Kasumi-1 (cell line): ENCODE measurements around the gene ASAP3.

Experiments
- DNase-seq, 2 experiments: peaks; one replicate each; lab custom pipeline; 2025; lab: John Stamatoyannopoulos, UW

Gene ASAP3

DNA sequence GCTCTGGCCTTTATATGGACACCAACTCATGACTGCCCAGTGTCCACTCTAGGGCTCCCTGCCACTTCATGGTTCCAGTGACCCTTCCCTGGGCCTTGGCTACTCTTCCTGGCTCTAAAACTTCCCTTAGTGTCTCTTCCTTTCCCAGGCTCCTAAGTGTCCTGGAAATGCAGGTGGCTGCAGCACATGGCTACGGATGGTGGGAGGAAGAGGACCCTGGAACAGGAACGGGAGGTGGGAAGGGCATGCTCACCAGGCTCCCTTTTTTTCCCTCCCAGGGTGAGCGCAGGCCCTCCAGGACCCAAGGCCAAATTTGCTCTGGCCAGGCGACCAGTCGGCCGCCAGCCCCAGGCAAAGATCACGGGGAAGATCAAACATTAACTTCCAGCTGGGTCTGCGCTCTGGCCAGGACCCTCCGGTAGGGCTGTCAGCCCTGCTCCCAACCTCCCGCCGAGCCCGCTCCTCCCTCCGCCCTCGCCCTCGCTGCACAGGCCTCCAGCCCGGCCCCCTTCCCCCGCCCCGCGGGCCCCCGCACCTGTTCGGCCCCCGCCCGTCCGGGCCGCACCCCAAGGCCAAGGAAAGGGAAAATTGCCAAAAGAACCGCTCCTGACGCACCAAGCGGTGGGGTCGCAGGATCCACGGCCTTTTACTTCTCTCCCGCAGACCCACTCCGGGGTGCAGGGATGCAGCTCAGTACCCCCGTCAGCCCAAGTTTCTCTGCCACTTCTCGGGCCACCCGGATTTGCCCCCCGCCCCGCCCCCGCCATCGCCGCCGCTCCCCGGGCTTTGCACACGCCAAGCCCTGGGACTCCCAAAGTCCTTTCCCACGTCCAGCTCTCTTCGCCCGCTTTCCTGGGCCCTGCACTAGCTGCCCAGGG lies 60.3 kb downstream of the ASAP3 start:
- no peak for DNase-seq

DNA sequence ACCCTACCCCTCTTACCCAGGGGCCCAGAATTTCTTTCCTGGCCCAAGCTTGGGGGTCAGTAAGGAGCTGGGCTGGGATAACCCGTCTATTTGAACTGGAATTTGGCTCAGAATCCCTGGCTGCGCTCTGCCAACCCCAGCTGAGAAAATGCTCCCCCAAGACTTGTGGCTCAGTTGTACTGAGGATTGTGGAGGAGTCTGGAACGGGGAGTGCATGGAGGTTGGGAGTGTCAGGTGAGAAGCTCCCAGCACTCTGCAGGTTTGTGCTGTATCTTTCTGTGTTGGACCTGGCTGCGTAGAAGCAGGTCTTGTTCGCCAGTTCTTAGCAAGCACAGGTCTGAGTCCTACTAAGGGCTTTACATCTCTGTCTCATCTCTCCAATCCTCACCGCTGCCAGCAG lies 61.0 kb downstream of the ASAP3 start:
- no peak for DNase-seq

DNA sequence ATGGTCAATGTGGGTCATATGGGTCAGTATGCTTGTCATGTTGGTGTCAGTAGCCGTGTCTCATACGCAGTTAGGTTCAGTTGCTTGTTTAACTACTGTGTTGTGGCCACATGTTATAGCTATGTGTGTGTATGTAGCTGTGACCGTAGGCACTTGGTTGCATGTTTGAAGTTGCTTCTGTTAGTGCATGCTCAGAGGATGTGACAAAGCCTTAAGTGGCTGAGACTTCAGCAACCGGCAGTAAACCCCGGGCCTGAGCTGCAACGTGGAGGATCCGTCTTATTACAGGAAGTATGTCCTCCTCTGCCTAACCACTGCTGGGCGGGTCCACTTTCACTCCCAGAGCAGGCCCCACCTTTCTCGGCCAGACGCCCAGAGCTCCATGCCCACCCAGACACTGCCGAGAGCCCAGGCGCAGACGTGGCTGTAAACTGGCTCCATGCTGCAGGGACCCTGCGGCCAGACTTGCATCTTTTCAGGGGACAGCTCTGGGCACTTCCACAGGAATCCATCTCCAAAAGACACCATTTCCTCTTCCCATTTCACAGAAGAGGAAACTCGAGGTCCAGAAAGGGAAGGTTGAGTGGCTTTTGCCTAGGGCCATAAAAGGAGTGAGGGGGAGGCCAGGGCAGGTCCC lies 61.6 kb downstream of the ASAP3 start:
- DNase-seq: peak; percentile 19 to 45

DNA sequence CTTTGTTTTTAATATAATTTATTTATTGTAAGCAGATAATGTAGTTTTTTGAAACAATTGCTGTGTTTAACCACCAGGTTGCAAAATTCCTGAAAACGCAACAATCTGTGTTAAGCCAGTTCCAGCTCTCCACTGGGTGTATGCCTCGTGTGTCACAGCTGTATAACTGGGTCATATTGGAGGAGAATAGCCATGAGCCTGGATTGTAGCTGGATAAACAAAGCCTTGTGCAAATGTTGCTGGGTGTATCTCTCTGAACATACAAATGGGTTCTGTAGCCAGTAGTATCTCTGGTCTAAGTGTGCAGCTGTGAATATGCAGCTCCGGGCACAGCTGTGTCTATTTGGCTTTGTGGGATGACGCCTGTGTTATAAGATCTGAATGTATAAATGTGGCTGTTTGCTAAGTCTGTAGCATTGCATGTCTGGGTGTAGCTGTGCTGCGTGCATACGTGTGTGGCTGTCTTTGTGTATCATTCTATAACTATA lies 62.2 kb downstream of the ASAP3 start:
- no peak for DNase-seq

DNA sequence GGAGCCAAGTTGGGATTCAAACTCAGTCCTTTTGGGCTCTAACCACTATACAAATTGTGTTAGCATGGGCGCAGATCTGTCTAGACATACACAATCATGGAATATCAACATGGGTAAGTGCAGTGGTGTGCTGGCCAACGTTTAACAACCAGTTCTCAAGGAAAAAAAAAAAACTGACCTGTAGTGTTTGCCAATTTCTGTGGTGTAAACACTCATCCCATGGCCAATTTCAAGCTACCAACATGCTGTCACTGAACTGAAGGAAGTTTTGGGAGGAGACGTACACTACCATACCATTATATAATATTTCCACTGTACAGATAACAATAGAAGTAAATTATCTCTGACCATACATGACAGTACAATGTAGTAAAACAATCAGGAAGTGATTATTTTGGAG lies 62.6 kb downstream of the ASAP3 start:
- DNase-seq: no peak

DNA sequence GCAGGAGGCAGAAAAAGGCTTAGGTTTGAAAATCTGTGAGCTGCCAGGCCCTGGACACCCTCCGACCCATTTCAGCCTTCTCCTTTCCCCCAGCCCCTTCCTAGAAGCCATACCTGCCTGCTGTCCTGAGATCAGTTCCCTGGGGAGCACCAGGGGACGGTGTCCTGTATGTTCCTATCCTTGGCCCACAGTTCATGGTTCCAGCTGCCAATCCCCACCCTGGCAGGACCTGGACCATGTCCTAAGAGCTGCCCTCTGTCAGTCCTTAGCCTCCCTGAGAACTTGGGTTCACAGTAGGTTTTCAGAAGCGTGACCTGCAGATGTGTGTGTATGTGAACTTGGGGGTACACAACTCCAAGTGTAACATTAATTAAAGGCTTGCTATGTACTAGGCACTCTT lies 63.2 kb downstream of the ASAP3 start:
- no peak for DNase-seq

DNA sequence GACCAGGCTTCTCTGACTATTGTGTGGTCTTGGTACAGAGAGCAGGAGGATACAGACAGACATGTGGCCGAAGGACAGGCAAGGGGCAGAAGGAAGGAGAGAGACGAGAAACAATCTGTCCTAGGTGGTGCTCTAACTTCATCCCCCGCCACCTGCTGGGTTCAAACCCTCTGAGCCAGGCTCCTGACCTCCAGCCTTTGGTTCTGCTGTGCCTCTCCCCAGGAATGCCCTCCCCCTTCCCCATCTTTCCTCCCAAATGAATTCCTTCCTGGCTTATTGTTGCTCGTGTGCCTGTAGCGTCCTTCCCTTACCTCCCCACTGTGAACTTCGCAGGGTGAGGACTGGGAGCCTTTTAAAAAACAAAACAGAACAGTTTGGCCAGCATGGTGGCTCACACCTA lies 64.8 kb downstream of the ASAP3 start:
- no peak for DNase-seq

DNA sequence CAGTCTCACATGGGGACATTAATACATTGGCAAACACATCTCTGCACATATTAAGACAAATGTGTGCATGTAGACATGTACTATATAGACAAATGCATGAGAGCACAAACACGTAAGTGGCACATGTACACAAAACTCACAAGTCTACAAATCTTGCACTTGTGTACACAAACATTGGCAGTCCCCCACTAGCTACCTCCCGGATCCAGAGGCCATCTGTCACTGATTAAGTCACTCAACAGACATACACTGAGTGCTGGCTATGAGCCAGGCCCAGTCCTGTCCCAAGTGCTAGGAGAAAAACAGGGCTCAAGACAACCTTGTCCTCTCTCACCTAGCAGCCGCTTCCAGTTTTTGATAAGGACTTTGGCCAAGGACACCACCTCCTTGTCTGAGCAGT lies 66.4 kb downstream of the ASAP3 start:
- no peak for DNase-seq

DNA sequence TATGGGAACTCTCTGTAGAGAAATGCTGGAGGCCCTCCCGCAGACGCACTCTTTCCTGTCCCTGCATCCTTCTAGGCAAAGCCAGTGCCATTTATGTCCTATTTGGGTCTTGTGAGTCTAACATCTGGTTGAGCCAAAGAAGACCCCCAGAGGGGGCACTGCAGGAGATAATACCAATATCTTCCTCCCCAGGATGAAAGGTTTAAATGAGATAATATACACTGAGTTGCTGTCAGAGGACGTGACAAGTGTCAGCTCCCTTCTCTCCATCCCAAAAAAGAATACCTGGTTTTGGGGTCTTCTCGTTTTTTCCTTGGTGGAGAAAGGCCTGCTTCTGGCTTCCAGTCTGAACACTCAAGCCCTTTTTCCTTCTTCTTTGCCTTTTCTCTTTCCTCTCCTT lies 67.0 kb downstream of the ASAP3 start:
- no peak for DNase-seq

DNA sequence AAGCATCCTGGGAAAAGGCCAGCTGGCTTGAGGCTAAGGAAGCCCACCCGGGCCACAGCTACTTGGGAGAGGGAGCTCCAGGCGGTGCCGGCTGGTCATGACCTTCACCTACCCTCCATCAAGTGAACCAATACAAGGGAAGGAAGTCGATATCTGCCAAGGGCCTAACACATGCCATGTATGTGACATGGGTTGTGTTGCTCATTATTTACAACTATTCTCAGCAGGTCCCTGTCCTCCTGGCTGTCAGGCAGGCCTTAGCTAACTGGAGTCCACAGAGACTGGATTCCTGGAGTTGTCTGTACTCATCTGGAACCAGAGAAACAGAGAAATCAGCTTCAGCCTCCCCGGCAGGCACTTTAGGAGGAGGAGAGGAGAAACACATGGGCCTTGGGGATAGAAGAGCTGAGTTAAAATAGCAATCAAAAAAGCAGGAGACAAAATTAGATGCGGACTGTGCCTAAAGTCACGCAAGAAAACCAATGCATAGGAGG lies 75.1 kb downstream of the ASAP3 start:
- no peak for DNase-seq

DNA sequence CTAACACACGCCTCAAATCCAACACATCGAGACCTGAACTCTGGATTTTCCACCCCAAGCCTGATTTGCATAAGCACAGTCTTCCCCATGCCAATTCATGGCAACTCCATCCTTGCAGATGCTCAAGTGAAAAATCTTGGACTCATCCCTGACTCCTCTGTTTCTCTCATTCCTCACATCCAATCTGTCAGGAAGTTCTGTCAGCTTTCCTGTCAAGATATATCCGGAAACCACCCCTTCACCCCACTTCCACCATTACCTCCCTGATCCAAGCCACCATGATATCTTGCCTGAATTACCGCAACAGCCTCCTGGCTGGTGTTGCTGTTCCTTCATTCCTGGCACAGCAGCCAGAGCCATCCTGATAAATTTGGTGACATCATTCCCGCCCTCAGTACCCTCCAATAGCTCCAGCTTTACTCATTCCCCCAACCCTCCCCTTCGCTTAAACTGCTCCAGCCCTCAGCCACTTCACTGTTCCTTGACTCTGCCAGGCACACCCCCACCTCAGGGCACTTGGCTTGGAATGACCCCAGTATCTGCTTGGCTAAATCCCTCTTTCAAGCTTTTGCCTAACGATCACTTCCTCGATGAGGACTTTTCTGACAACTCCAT lies 76.9 kb downstream of the ASAP3 start:
- no peak for DNase-seq

DNA sequence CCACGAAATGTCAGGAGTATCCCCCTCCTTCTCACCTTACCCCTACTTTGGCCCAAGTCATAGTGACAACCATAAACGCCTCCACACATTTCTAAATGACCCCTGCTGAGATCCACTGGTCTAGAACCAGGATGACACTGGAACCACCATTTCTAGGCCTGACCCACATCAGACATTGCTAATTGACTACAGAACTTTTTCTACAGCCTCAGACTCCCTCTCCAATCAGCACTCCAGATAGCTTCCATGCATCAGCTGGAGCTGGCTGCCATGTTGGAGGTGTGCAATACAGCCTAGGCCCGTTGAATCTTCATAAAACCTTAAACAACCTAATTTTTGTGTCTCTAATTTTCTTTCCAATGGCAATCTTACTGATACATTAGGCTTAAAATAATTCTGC lies 78.0 kb downstream of the ASAP3 start:
- DNase-seq: no peak

DNA sequence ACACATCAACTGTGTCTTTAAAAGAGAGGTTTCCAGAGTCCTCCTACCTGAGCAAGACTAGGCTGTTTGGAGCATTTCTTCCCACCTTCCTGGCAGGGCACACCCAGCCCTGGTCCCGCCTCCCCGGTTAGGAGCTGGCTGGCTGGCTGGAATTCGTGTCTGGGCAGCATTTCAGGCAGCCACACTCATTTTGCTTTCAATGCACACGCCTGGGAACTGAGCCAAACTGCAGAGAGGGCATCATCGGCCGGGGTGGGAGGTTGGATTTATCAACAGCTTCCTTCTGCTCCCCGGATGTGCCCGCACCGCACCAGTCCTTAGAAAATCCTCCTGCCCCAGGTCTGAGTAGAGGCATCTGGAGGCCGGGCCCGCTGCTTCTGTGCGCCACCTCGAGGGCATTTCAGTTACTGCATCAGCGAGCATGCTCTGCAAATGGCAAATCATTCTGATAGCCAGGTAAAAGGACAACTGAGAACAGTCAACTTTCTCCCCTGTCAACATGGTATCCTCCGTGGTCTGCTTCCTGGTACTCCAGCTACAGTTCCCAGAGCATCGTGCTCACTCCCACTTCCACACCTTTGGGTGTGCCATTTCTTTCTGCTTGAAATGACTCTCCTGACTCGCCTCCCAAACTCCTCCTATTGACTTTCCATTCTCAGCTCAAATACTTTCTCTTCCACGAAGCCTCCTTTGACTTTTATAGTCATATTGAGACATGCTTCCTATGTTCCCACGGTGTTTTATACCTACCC lies 80.1 kb downstream of the ASAP3 start:
- peak; percentile 96 for DNase-seq

DNA sequence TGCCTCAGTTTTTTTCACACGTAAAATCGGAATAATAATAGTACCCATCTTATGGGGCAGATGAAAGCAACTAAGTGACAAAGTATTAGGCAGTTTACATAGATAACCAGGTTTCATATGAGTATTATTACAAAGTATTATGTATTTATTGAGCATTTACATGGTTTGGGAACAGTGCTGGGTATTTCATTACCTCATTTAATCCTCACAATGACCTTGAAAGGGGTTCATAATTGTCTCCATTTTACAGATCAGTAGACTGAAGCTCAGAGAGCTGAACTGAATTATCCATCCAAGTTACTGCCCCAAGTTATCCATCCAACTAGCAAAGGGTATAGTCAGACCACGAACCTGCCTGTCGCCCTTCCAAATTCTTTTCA lies 80.6 kb downstream of the ASAP3 start:
- DNase-seq: no peak

DNA sequence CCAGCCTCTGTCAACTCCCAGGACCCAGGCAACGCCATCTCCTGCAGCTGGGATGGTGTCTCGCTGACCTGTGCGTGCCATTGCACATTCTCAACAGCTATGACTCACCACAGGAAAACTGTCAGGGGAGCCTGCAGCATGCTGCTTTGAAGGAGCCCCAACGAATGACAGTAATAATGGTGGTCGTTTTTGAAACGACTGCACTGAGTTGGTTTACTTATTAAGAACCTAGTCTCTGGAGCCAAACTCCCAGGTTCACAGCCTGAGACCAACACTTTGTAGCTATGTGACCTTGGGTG lies 81.0 kb downstream of the ASAP3 start:
- peak in 1 of 2 experiments; percentile 20 for DNase-seq

DNA sequence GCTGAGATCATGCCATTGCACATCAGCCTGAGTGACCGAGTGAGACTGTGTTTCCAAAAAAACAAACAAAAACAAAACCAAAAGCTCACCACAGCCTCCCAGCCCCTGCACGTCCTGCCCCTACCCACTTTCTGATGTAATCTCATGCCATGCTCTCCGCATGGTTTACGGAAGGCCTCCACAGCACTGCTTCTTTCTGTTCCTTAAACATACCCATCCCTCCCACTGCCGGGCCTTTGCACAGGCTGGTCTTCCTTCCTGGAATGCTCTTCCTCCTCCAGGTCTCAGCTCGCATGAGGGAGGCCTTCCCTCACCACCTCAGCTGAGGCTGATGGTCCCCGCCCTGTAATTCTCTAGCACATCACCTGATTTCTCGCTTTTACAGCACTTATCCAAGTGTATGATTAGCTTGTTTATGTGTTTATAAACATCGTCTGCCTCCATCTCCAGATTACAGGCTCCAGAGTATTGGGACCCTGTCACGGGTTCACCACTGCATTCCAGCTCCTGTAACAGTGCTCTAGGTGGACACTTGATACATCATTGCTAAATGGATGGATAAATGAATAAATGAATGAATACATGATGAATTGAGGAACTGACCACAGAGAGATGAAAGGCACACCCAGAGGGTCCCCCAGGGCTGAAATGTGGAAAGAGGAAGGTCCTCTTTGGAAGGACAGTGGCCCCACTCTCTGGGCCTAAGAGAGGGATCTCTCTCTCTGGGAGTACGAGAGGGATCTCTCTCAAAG lies 81.5 kb downstream of the ASAP3 start:
- DNase-seq: no peak

DNA sequence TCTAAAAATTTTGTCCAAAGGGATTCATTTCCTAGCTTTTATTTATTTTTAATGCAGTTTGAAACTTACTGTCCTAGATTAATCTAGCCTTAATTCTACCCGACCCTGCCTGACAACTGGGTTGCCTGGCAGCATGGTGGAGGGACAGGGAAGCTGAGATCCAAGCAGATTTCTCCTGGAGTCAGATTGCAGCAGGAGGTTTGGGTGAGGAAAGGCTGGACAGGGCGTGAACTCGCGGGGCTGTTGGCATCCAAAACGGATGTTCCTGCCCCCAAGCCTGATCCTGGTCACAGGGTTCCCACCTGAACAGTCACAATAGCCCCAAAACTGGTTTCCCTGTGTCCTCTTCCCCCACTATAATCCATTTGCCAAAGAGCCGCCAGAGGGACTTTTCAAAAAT lies 82.7 kb downstream of the ASAP3 start:
- DNase-seq: no peak

DNA sequence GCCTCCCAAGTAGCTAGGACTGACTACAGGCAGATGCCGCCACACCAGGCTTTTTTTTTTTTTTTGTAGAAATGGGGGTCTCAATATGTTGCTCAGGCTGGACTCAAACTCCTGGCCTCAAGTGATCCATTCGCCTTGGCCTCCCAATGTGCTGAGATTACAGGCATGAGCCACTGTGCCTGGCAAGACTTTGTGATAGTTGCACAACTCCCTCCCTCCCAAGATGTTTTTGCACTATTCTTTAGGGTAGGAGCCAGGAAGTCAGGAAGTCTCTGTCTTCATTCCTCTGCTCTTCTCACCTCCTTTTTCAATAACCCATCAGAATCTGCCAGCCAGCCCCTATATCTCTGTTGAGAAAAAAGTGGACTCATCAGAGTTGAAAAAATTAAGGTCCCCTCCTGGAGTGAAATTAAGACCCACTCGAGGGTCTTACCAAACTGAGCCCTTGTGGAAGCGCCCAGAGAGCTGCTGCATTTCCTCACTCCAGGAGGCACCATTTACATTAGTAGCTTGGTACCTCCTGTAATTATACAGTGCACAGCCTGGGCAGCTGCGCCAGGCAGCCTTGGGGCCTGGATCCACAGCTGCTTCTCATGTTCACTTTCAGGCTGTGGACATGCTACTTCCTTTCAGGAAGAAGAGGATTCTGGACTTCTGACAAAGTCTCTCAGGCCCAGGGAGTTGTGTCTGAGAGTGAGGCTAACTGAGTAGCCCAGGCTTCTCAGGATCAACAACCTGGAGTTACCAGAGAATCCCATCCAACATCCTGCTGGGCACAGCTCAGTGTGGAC lies 83.5 kb downstream of the ASAP3 start:
- DNase-seq: no peak

DNA sequence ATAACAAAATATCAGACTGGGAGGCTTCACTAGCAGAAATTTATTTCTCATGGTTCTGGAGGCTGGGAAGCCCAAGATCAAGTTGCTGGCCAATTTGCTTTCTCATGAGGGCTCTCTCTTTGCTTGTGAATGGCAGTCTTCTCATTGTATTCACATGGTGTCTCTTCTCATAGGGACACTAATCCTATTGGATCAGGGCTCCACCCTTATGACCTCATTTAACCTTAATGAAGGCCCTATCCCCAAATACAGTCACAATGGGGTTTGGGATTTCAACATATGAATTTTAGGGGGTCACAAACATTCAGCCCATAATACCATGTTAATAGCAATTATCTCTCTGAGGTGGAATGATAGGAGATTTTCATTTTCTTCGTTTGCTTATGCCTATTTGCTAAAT lies 84.8 kb downstream of the ASAP3 start:
- no peak for DNase-seq

DNA sequence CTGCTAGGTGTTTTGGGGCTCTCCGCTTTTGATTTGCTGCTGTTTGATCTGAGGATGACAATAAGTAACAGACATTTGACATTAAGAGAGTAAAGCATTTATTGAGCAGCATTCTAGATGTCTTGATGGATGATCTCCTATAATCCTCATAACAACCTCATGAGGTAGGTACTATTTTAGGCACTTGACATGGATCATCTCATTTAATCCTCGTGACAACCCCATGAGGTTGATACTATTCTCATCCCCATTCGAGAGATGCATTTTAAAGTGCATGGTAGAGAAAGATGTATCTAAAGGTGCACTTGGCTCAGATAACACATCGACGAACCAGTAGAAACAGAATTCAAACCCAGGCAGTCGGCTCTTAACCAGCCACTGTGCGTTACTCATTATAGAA lies 86.1 kb downstream of the ASAP3 start:
- no peak for DNase-seq

DNA sequence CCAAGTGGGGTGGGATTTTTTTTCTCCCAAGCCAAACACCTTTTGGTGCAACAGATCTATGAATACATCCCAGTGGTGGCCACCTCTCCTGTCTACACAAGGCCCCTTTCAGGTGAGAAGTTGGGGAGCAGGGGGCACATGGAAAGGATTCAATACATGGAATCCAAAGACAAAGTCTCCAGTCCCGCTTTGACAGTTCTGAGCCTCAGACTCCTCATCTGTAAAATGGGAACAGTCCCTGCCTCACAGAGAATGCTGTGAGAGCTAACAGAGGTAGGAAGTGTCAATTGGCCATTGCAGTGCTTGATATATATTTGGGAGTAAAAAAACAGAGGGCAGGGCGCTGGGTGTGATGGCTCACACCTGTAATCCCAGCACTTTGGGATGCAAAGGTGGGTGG lies 87.6 kb downstream of the ASAP3 start:
- DNase-seq: no peak
